Myocyte (in vitro differentiated cells): Measurements from ENCODE around the gene LY6G6D. TPM values are rescaled to one million over a fixed set of nuclear protein-coding genes. Genes with fewer than 3 reads are reported as not detected.

Source experiments
- DNase-seq: peaks from one replicate; pipeline ENCODE4 v3.0.0-alpha.2; 2012; ENCODE audit warnings: low read depth
- total RNA-seq: library from RNA; depleted of rRNA; stranded (reverse); fragments of >200 nt; gene quantifications from 2 replicates; pipeline ENCODE4 v1.2.3, GENCODE V29; 2014

Gene LY6G6D
- total RNA-seq, 1 donor from 2014 or later, result not detected

DNA sequence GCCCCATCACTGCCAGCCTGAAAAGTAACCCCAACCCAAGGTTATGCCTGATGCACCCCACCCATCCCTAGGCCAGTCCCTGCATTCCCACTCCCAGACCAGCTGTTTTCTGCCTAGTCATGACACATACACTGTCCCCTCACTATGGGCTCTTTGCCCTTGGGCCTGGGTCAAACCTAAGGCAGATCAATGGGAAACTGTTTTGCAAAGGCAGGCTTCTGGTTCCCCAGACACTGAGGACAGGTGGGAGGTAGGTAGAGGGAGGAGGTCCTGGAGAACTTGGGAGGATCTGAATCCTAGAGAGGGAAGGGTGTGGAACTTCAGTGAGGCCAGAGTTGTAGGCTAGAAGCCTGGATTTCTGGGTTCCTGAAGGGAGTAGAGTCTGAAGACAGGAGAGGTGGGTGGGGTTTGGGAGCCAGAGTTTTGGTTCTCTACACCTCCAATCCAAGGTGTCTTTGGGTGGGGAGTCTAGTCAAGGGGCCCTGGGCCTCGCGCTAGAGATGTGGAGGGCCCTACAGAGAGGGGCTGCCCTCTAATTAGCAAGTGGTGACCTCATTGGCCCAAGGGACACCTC is 19.2 kb downstream of the LY6G6D start:
- DNase-seq, result peak; percentile 53

DNA sequence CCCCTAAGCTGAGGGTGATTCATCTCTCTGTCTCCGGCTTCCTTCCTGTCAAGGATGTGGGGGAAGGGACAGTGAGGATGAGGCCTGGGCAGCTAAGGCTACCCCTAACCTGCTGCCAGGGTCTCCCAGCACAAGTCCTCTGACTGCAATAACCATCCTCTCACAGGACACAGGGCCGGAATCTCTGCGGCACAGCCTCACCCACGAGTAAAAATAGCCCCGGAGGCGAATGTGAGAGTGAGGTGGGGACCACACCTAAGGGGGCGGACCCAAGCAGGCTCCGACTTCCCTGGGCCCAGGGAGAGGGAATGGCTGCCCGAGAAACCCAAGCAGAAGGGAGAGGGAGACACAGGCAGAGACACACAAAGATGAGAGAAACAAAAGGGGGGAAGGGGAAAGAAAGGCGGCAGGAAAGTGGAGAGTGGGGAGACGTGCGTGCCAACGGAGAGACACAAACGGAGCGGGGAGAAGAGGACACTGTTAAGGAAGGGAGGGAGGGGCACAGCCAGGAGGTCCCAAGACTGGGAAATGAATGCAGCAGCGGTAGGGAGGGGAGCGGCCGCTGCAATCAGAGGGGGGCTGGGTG is 19.8 kb downstream of the LY6G6D start:
- peak; percentile 81 for DNase-seq

DNA sequence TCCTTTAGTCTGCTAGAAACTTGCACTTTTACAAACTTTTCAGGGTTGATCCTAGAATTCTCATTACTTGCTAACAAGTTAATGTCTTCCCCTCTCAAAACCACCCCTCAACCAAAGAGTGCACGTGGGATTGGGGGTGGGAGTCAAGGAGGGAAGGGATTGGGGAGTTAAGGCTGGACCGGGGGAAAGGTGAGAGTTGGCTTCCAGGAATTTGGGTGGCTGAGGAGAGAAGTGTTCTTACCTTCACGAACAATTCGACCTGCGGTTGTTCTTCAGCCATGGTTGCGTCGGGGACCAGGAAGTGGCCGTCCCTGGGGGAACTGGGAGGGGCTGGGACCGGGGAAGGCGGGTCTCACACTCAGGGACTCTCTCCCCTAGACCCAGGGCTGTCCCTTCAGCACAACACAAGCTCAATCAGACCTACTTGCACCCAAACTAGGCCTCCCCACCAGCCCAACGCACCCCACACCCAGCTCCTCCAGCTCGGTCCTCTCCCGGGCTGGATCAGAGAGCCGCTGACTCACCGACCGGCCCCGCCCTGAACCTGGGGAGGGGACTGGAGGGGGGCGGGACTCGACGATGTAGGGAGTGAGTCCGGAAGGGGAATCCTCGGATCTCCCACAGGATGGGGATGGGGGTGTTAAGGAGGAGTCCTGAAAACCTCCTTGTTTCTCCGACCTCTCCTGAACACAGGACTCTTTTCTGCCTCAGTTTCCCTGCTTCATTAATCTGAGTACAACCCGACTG is 21.0 kb downstream of the LY6G6D start, which contains the start of gene CLIC1:
Gene CLIC1, minus strand, starts transcription at position 510 of the 747 bp plus-strand sequence. Its CDS starts 230 bp downstream, at position 280.
- peak; percentile 85 for DNase-seq

DNA sequence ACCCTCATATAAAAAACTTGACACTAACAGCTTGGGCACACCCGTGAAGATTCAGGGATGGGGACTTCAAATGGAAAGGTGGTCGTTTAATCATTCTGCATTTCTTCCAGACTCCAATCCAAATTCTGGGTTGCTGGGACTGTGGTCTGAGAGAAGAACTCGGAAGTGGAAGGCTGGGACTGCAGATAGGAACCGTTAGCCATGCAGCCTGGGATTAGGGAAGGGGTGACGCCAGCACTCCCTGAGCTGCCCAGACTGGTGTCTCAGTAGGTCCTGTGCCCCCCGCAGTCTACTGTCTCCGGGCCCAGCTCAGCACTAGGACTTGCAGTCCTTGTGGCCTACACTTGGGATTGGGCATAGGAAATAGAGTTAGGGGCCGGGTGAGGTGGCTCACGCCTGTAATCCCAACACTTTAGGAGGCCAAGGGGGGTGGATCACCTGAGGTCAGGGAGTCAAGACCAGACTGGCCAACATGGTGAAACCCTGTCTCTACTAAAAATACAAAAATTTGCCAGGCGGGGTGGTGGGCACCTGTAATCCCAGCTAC is 21.7 kb downstream of the LY6G6D start:
- no peak for DNase-seq

DNA sequence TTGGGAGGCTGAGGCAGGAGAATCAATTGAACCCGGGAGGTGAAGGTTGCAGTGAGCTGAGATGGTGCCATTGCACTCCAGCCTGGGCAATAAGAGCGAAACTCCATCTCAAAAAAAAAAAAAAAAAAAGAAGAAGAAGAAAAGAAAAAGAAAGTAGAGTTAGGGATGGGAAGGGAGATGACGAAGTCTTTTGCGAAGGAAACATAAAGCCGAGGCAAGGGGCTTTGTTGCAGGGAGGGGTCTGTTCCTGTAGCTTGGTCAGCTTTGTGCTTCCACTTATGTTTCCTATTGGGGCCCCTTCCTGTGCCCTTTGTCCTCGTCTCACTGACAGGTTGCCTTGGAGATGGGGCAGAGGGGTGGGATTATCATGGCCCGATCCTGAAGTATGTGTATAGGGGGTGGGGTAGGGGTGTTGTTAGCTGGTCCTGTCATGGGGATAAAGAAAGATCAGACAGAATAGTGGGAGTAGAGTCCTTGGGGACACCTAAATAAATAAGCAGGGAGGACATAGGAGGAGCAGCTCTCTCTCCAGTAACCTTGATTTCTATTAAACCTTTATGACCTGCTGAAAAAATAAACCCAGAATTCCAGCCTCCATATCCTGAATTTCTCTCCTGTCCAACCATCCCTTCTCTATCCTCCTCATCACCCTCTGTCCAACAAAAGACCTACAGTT is 22.3 kb downstream of the LY6G6D start:
- DNase-seq, result no peak

DNA sequence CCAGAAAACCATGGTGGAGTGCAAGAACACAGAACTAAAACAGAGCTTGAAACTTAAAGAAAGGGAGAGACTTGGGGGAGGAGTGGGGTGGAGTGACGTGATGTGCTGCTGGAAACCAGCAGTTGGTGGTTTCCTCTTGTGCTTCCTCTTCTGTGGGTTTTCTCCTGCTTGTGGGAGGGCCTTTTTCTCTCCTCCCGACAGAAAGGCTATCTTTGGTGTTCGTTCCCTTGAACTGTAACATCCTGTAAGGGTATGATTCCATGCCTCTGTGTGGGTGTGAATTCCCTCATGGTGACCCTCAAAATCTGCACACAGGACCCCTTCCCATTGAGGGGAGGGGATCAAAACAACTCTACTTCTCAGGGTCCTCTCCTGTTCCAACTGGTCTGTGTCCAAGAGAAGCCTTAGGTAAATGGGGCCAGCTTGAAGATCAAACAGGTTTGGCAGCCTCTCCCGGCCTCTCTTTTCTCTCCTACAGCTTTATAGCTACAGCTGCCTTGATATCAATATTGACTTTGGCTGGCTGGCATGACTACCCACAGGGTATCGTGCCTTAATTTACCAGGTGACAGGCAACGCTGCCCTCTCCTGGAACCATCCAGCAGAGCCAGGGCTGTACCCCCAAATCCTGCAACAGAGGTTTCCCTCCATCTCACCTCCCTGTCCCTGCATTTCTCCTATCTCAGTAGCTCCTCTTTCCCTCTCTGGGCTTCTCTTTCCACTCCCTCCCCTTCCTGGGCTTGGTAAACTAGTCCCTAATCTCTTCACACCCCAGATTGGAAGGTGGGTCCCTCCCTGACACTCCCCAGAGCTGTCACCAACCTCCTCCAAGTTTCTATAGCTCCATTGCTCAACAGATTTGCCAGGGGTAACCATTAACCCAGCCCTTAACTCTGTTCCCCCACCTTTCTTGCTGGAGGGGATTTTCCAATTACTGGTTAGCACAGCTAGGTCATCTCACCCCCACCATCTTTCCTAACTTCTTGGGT is 23.1 kb downstream of the LY6G6D start:
- DNase-seq, result peak; percentile 62

DNA sequence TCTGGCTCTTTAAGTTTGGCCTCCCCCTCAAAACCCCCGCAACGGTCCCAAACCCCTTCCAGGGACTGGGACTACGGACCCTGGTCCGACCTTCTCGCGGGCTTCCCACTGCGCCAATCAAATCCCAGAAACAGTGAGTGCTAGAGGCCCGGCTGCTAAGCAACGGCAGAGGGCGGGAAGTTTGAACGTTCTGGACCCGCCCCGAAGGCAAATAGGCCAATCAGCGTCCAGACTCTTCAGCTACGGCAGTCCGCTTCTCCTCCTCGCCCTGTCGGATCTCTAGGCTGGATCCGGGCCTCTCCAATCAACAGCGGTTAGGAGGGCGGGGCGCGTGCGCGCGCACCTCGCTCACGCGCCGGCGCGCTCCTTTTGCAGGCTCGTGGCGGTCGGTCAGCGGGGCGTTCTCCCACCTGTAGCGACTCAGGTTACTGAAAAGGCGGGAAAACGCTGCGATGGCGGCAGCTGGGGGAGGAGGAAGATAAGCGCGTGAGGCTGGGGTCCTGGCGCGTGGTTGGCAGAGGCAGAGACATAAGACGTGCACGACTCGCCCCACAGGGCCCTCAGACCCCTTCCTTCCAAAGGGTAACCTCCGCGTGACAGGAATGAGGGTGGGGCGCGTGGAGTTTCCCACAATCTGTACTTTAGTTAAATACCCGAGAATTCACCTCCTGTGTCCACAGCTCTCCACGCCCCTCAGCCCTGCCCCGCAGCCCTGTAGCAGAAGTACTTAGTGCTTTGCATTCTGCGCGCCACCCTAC is 24.7 kb downstream of the LY6G6D start, which contains the start of gene MSH5:
Gene MSH5, plus strand, starts transcription at position 367 of the 758 bp plus-strand sequence. CDS start 462 bp downstream, outside the sequence.
- DNase-seq, result peak; percentile 99

DNA sequence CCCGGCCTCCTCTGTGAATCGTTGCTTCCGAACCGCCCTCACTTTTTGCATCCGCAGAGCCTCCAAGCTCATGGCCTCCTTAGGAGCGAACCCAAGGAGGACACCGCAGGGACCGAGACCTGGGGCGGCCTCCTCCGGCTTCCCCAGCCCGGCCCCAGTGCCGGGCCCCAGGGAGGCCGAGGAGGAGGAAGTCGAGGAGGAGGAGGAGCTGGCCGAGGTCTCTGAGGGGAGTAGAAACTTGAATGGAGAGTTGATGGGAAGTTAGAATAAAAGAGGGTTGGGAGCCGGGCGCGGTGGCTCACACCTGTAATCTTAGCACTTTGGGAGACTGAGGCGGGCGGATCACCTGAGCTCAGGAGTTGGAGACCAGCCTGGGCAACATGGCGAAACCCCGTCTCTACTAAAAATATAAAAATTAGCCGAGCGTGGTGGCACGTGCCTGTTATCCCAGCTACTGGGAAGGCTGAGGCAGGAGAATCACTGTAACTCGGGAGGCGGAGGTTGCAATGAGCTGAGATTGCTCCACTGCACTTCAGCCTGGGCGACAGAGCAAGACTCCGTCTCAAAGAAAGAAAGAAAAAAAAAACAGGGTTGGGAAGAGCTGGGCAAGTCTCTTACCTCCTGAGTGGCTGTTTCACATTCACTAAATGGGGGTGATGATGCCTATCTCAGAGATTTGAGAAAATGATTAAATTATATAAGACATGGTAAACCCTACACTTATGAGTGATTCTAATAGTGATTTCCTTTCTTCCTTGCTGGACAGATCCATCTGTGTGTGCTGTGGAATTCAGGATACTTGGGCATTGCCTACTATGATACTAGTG is 25.5 kb downstream of the LY6G6D start:
- DNase-seq, result no peak

DNA sequence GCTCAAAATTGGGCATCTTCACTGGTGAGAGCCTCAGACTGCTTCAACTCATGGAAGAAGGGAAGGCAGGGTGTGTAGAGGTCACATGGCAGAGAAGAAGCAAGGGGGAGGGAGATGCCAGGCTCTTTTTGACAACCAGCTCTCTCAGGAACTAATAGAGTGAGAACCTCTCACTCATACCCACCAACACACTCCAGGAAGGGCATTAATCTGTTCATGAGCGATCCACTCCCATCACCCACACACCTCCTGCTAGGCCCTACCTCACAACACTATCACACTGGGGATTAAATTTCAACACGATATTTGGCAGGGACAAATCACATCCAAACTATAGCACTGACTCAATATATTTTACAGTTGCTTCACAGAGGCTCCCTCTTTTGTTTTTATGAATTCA is 26.7 kb downstream of the LY6G6D start:
- no peak for DNase-seq

DNA sequence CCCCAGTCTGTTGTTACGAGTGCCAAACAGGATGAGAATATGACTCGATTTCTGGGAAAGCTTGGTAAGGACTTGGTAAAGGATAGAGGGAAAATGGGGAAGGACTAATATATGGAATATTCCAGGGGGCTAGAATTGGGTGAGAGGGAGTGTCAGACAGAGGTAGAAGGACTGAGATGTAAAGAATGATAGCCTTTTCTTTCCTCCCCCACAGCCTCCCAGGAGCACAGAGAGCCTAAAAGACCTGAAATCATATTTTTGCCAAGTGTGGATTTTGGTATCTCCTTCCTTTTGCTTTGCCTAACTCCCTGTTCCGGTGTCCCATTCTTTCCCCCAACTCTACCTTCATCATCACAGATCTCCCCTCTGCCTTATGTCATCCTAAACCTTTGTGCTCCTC is 27.7 kb downstream of the LY6G6D start:
- no peak for DNase-seq

DNA sequence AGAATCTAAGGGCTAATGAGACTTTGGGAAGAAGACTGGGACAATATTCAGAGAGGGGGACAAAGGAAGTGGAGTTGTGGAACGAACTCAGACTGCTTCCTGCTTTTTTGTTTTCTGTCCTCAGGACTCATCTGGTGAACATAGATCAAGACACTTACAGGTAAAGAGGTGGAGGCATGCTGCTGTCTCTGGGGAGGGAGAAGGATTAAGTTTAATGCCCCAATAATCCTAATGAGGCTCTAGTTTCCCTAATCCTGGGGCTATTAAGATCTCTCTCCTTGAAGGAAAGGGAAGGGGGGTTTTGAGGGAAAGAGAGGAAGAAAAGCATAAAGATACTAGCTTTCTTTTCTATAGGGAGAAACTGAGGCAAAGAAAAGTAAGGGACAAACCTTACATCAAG is 29.3 kb downstream of the LY6G6D start:
- DNase-seq, result no peak

DNA sequence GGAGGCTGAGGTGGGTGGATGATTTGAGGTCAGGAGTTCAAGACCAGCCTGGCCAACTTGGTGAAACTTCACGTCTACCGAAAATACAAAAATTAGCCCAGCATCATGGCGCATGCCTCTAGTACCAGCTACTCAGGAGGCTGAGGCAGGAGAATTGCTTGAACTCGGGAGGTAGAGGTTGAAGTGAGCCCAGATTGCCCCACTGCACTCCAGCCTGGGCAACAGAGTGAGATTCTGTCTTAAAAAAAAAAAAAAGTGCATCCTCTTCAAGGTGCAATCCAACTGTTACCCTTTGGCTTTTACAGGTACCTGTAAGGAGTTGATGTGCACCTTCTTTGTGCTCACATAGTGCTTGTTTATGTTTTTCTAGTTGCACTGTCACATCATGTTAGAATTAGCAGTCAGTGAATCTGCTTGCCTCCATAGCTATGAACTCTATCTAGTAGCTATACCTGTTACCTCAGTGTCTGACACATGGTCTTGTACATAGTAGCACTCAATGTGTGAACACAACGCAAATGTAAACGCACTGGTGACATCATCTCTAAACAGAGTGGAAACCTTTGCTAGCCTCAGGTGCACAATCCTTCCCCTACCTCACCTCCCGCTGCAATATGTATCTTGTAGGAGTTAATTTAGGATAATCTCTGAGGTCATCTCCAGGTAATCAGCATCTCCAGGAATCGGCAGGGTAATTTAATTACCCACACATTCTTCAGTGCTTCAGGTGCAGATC is 34.3 kb downstream of the LY6G6D start:
- no peak for DNase-seq

DNA sequence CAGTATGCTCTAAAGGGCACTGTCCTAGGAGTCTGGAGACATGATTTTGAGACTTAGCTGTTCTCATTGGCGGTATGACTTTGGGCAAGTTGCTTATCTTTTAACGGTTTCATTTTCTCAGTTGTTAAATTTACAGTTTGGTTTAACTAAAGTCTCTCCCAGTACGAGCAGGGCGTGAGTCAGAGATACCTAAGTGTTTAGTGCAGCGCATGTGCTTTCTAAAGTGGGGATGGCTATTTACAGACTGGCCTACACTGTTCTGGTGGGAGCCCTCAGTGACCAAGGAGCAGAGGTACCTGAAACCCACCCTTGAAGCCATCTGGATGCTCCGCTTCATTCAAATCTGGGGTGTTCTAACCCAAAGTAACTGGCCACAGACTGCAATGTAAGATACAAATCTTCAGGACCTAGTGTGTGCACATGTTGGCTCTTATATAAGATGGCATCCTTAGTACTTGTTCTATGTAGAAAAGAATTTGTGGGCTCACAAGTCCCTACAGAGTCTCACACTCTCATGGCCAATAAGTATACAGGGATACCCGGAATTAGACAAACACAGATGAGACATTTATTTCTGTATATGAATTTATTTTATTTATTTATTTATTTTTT is 35.4 kb downstream of the LY6G6D start:
- DNase-seq, result no peak

DNA sequence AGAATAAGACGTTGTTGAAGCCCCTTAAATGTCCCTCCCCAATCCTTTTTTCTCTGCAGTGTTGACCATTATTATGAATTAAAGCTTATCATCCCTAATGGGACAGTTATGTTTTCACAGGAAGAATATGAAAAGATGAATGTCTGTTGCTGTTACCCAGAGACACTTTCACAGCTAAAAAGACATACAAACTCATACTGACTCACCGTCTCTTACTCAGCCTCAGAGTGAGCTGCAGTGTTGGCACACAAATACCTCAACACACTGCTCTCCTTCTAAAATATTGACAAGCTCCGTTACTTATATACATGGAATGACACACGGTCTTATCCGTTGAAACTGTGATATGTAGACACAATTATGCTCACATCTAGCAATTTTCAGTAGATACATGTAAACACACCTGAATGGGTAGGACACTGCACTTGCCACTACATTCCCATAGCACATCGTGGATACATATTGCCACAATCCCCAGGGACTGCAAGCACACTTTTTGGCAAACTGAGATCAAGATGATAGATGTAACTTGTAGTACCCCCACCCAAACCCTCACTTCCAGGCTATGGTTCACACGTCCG is 37.7 kb downstream of the LY6G6D start:
- DNase-seq, result no peak

DNA sequence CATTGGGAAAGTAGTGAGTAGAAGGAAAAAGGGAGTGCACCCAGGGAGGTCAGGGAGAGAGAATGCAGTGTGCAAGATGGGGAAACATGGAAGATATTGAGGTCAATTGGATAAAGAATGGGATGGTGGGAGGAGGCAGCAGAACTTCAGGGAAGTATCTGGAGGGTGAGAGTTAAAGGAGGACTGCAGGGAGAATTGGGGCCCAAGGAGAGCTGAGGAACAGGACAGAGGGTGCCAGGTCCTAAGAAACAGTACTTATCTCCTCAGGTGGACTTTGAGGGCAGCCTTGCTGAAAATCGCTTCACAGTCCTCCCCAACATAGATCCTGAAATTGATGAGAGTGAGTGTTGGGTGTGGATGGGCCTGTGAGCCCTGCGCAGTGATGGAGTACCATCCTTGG is 43.1 kb downstream of the LY6G6D start:
- no peak for DNase-seq

DNA sequence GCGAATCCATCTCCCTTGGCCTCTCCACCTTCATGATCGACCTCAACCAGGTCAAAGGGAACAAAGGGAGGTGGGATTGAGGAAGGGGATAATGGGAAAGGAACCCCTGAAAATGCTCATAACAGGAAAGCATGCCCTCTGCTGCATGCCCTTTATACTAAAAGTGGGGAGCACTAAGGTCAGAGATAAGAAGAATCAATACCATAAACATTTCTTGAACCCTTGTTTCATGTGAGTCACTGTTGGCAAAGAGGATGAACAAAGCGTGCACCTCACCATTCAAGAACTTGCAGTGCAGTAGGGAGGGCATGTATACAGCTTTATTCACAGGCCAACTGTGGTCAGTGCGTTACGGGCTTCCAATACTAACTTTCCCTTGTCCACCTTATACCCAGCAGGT is 45.6 kb downstream of the LY6G6D start:
- DNase-seq, result no peak

DNA sequence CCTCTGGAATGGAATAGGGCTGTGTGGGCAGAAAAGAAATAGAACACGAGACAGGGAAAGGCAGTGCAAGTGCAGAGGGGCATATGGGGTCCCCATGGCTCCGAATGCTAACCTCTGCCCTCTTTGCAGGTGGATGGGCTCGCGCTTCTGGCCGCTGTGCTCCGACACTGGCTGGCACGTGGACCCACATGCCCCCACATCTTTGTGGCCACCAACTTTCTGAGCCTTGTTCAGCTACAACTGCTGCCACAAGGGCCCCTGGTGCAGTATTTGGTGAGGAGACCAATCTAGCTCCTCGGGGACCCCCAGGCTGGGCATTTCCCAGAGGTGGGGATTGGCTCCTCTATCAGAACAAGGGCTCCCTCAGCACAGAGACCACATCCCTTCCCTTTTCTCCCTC is 46.2 kb downstream of the LY6G6D start:
- no peak for DNase-seq
